HT1080 (cell line): ENCODE measurements around the gene IDI1. TPM values are rescaled to one million over a fixed set of nuclear protein-coding genes. Genes with fewer than 3 reads are reported as not detected.

Experiments
- DNase-seq: peaks from one replicate; pipeline ENCODE4 v3.0.0-alpha.2; 2015; ENCODE audit warnings: low read depth
- total RNA-seq: library from RNA; depleted of rRNA; stranded (reverse); fragments of >200 nt; shearing (Covaris generic); gene quantifications from 2 replicates; pipeline ENCODE4 v1.2.3, GENCODE V29; 2014; rRNA removed

Gene IDI1
- total RNA-seq, 1 experiment from 2014 or later = 125 TPM

DNA sequence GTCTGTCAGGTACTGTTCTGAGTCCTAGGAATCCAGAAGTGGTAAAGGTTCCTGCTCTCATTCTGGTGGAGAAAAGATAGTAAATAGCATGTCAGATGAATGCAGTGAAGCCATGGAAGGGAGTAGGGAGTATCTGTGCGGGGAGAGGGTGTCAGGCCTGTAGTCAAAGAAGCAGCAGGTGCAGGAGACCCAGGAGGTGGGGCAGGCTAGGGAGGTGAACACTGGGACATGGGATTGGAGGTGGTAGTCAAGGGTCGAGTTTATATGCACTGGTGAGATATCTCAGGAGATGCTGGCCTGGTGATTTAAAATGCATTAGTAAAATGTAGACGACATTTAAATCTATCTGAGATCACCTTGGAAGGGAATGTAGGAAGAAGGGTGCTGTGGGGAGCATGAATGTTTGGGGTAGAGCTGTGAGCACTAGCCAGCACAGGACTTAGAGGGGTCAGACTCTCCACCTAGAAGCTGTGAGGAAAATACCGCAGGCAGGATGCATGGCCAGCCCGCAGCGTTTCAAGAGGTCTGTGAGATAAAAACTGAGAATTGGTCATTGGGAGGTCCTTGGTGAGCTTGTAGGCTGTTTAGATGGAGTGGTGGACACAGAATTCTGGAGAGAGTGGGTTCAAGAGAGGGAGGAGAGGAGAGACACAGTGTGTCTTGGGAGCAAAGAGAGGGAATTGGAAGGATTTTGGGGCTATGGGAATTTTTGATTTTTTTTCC, 53.9 kb downstream of the IDI1 start:
- DNase-seq = no peak

DNA sequence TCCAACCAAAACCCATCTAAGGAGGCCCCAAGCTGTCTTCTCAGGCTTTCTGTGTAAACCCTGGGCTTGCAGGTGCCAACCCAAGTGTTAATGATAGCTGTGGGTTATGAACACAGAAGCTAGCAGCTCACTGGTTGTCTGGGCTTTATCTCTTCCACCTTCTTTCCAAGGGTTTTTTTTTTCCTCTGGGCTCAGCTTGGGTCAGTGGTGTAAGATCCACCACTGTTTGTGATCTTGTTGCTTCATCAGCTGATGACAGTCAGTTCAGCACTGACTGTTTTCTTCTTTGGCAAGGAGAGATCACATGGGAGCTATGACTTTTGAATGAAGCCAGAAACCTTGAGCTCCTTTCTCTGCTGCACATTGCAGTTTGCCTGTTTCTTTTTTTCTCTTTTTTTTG, 56.0 kb downstream of the IDI1 start:
- DNase-seq = no peak

DNA sequence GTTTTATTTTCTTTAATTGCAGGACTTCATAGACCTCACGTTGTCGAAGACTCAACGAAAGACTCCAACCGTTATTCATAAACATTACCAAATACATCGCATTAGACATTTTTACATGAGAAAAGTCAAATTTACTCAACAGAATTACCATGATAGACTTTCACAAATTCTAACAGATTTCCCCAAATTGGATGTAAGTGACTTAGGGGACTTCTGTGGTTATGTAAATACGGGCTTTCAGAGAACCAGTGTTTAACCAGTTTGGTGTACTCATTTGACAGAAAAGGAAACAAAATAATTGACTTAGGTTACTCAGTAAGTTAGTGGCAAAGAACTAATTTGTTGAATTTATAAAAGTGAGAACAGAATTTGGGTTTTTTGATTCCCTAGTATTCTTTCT, 56.5 kb downstream of the IDI1 start:
- no peak for DNase-seq

DNA sequence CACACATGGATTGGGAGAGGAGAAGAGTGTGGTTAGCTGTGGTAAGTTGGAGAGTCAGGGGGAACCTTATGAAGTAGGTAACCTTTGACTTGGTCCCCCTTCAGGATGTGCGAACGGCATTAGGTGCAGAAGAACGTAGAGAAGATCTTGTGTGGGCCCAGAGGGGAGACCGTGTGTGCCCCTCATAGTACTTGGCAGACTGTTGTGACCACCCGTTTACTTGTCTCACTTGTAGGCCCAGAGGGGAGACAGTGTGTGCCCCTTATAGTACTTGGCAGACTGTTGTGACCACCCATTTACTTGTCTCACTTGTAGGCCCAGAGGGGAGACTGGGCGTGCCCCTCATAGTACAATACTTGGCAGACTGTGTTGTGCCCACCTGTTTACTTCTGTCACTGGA, 58.1 kb downstream of the IDI1 start:
- DNase-seq = no peak

Other genes starting within 250 kb of the IDI1 start
- gene LARP4B, start 117.4 kb downstream of the IDI1 start, total RNA-seq = 49.5 and 62.7 TPM in 2 replicates
- 59.1 and 87.0 TPM in 2 replicates for gene GTPBP4, start 60.7 kb downstream of the IDI1 start, total RNA-seq
- not detected in 2 replicates for gene IDI2, start 23.3 kb downstream of the IDI1 start, total RNA-seq
- 15.4 TPM in 2 replicates for gene WDR37, start 7.3 kb upstream of the IDI1 start, total RNA-seq